SK-N-SH (cell line): ENCODE results near the gene LEMD1. TPM values are rescaled to one million over a fixed set of nuclear protein-coding genes. Genes with fewer than 3 reads are reported as not detected.
A peak's percentile ranks its signal among the peaks of the same experiment; 100 is the strongest.

Source experiments
- CTCF ChIA-PET: fragments of 300-600, 350-600 bp; formaldehyde crosslinking; extraction: SDS; loops from one replicate; lab custom pipeline; 2021; lab: Yijun Ruan, JAX
- POLR2A ChIA-PET: fragments of 350-600 bp; sonication (Branson Sonifier 250); formaldehyde crosslinking; extraction: SDS; loops from one replicate; lab custom pipeline; 2020; ENCODE audit warnings: antibody characterized with exemption, inconsistent platforms; lab: Yijun Ruan, JAX
- DNase-seq: peaks from one replicate; pipeline ENCODE4 v3.0.0; 2012
- H2AFZ ChIP-seq: fragments of 200-600 bp; sonication (generic); 2 replicates; pipeline ENCODE4 v1.8.1; 2016; ENCODE audit warnings: antibody characterized with exemption, mild to moderate bottlenecking, low read depth
- H3F3A ChIP-seq: fragments of 200-600 bp; sonication (generic); replicated peaks from 2 replicates; pipeline ENCODE3; 2016; ENCODE audit warnings: antibody characterized with exemption, mild to moderate bottlenecking; ENCODE audit not compliant: insufficient read depth
- H3K27ac ChIP-seq, 2 experiments: fragments of 200-500 bp in 1 of 2; fragments of 200-600 bp in 1 of 2; sonication (Bioruptor generic) in 1 of 2; sonication (generic), shearing (Covaris generic) in 1 of 2; 2 replicates each; pipeline versions ENCODE4 v1.5.1 to v1.6.1; 2014 to 2016; ENCODE audit warnings: low read depth in 2 of 2, inconsistent platforms in 1 of 2, low read length in 1 of 2, mild to moderate bottlenecking in 1 of 2, mixed read lengths in 1 of 2
- H3K27me3 ChIP-seq: fragments of 200-600 bp; sonication (generic), shearing (Covaris generic); 2 replicates; pipeline ENCODE4 v1.6.1; 2016; ENCODE audit warnings: mixed run types; ENCODE audit not compliant: insufficient read depth
- H3K36me3 ChIP-seq, 2 experiments: fragments of 200-500 bp in 1 of 2; fragments of 200-600 bp in 1 of 2; sonication (Bioruptor generic) in 1 of 2; sonication (generic) in 1 of 2; replicated peaks in 1 of 2; 2 replicates each; pipeline versions ENCODE3 to v1.5.1; 2014 to 2016; ENCODE audit warnings: low read length in 1 of 2, mild to moderate bottlenecking in 1 of 2; ENCODE audit not compliant: insufficient read depth in 2 of 2, control insufficient read depth in 1 of 2
- H3K4me1 ChIP-seq, 2 experiments: fragments of 200-500 bp in 1 of 2; fragments of 200-600 bp in 1 of 2; sonication (Bioruptor generic) in 1 of 2; sonication (generic), shearing (Covaris generic) in 1 of 2; 2 replicates each; pipeline versions ENCODE4 v1.5.1 to v1.6.1; 2014 to 2016; ENCODE audit warnings: low read depth in 1 of 2, low read length in 1 of 2, mixed run types in 1 of 2; ENCODE audit not compliant: insufficient read depth in 2 of 2, control insufficient read depth in 1 of 2
- H3K4me2 ChIP-seq: fragments of 200-600 bp; sonication (generic), shearing (Covaris generic); 2 replicates; pipeline ENCODE4 v1.6.1; 2017; ENCODE audit warnings: mixed run types
- H3K4me3 ChIP-seq, 2 experiments: fragments of 200-500 bp in 1 of 2; fragments of 200-600 bp in 1 of 2; sonication (Bioruptor generic) in 1 of 2; sonication (generic), shearing (Covaris generic) in 1 of 2; 2 replicates each; pipeline versions ENCODE4 v1.5.1 to v1.8.1; 2014 to 2016; ENCODE audit warnings: low read depth in 2 of 2, inconsistent platforms in 1 of 2, low read length in 1 of 2, mild to moderate bottlenecking in 1 of 2, mixed read lengths in 1 of 2, moderate library complexity in 1 of 2
- H3K79me2 ChIP-seq: fragments of 200-600 bp; sonication (generic); 2 replicates; pipeline ENCODE4 v1.8.1; 2017; ENCODE audit warnings: mild to moderate bottlenecking; ENCODE audit not compliant: insufficient read depth
- H3K9ac ChIP-seq: fragments of 200-600 bp; sonication (generic); 2 replicates; pipeline ENCODE4 v1.6.1; 2017; ENCODE audit warnings: mixed run types
- H3K9me2 ChIP-seq: fragments of 200-600 bp; sonication (generic); 2 replicates; pipeline ENCODE4 v1.6.1; 2017; ENCODE audit warnings: mixed run types
- H3K9me3 ChIP-seq: fragments of 200-600 bp; sonication (generic); 2 replicates; pipeline ENCODE4 v1.6.1; 2017; ENCODE audit warnings: mixed run types, mild to moderate bottlenecking, moderate library complexity
- H4K20me1 ChIP-seq: fragments of 200-600 bp; sonication (generic); 2 replicates; pipeline ENCODE4 v1.6.1; 2017; ENCODE audit warnings: mild to moderate bottlenecking, mixed run types; ENCODE audit not compliant: insufficient read depth
- ELF1 ChIP-seq: IDR thresholded peaks from 2 replicates; pipeline ENCODE4 v1.4.0; 2012
- FOXM1 ChIP-seq: IDR thresholded peaks from 2 replicates; pipeline ENCODE4 v1.4.0; 2012; ENCODE audit warnings: low read depth, mild to moderate bottlenecking
- POLR2AphosphoS5 ChIP-seq: IDR thresholded peaks from 2 replicates; pipeline ENCODE4 v1.6.1; 2012; ENCODE audit warnings: low read depth, low read length
- RAD21 ChIP-seq: IDR thresholded peaks from 2 replicates; pipeline ENCODE4 v1.6.1; 2012; ENCODE audit warnings: mild to moderate bottlenecking, low read length
- RFX5 ChIP-seq: IDR thresholded peaks from 2 replicates; pipeline ENCODE4 v1.6.1; 2012; ENCODE audit warnings: mild to moderate bottlenecking, improper control_type of control experiment, low read length
- RXRA ChIP-seq: IDR thresholded peaks from 2 replicates; pipeline ENCODE4 v1.4.0; 2012; ENCODE audit warnings: low read depth, mild to moderate bottlenecking, borderline replicate concordance
- SMC3 ChIP-seq: IDR thresholded peaks from 2 replicates; pipeline ENCODE4 v1.6.1; 2012; ENCODE audit warnings: low read depth, low read length, improper control_type of control experiment
- WGBS: methylation state at CpG from one replicate; pipeline ENCODE4 v1.1.6; 2017; ENCODE audit warnings: low lambda C conversion rate; 5-methylcytosine and 5-hydroxymethylcytosine counted together
- polyA plus RNA-seq, 3 experiments: library from polyadenylated mRNA; depleted of rRNA; stranded (reverse); fragments of >200 nt; gene quantifications; 2 replicates each; pipeline ENCODE4 v1.2.3, GENCODE V29; 2012
- TF ChIP-seq, protein P1 (sequence below): fragments of 150-350 bp; IDR thresholded peaks from 2 replicates; pipeline ENCODE4 v1.6.1; 2016; ENCODE audit warnings: mild to moderate bottlenecking, low read depth, low read length
- TF ChIP-seq, protein P2 (sequence below): fragments of 150-350 bp; IDR thresholded peaks from 2 replicates; pipeline ENCODE4 v1.6.1; 2017; ENCODE audit warnings: antibody characterized with exemption, low read length, low read depth, borderline replicate concordance
- TF ChIP-seq, protein P3 (sequence below): IDR thresholded peaks from 2 replicates; pipeline ENCODE4 v1.6.1; 2012; ENCODE audit warnings: mild to moderate bottlenecking, low read depth, low read length, moderate library complexity
- TF ChIP-seq, protein P4 (sequence below): IDR thresholded peaks from 2 replicates; pipeline ENCODE4 v1.4.0; 2012; ENCODE audit warnings: low read depth, borderline replicate concordance

Gene LEMD1
- polyA plus RNA-seq, 1 of the 3 experiments (the other 2 are of a cell fraction) = not detected

GRCh38 chr1:205449750-205450443 lies 28.0 kb upstream of the LEMD1 start:
- Histone ChIP-seq H4K20me1 (no peaks in the 10 kb centered on the region), H3K9me2 (no peaks in the 10 kb centered on the region), H3K4me2 (no peak overlapping the region), H3K79me2 (no peaks in the 10 kb centered on the region), H2AFZ (no peak overlapping the region), H3K9ac (no peak overlapping the region), H3K27ac (no peak overlapping the region), H3K36me3 (no peaks in the 10 kb centered on the region), H3F3A (no peaks in the 10 kb centered on the region), H3K4me3 (no peak overlapping the region), H3K27me3 (peaks cover 41% of the 10 kb centered on the region), H3K4me1 (peaks cover 0 to 6% of the 10 kb centered on the region in 2 experiments; a peak in 1 of 4 replicates), H3K9me3 (no peaks in the 10 kb centered on the region)
- ChIA-PET CTCF (interaction anchor here (0.6 to 4.3 kb wide), 4 partner anchors 36 to 96 kb away, joined by 3 to 18 read pairs (median 4); no protein-coding TSS in a partner anchor), POLR2A (no interaction called here)
- DNase-seq = peak; percentile 52
- TF ChIP-seq FOXM1 = no peak
- TF ChIP-seq, protein P1, sequence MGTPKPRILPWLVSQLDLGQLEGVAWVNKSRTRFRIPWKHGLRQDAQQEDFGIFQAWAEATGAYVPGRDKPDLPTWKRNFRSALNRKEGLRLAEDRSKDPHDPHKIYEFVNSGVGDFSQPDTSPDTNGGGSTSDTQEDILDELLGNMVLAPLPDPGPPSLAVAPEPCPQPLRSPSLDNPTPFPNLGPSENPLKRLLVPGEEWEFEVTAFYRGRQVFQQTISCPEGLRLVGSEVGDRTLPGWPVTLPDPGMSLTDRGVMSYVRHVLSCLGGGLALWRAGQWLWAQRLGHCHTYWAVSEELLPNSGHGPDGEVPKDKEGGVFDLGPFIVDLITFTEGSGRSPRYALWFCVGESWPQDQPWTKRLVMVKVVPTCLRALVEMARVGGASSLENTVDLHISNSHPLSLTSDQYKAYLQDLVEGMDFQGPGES = no peak
- TF ChIP-seq, protein P2, sequence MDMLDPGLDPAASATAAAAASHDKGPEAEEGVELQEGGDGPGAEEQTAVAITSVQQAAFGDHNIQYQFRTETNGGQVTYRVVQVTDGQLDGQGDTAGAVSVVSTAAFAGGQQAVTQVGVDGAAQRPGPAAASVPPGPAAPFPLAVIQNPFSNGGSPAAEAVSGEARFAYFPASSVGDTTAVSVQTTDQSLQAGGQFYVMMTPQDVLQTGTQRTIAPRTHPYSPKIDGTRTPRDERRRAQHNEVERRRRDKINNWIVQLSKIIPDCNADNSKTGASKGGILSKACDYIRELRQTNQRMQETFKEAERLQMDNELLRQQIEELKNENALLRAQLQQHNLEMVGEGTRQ = no peak
- no peak for TF ChIP-seq RAD21
- no peak for TF ChIP-seq POLR2AphosphoS5
- TF ChIP-seq, protein P3, sequence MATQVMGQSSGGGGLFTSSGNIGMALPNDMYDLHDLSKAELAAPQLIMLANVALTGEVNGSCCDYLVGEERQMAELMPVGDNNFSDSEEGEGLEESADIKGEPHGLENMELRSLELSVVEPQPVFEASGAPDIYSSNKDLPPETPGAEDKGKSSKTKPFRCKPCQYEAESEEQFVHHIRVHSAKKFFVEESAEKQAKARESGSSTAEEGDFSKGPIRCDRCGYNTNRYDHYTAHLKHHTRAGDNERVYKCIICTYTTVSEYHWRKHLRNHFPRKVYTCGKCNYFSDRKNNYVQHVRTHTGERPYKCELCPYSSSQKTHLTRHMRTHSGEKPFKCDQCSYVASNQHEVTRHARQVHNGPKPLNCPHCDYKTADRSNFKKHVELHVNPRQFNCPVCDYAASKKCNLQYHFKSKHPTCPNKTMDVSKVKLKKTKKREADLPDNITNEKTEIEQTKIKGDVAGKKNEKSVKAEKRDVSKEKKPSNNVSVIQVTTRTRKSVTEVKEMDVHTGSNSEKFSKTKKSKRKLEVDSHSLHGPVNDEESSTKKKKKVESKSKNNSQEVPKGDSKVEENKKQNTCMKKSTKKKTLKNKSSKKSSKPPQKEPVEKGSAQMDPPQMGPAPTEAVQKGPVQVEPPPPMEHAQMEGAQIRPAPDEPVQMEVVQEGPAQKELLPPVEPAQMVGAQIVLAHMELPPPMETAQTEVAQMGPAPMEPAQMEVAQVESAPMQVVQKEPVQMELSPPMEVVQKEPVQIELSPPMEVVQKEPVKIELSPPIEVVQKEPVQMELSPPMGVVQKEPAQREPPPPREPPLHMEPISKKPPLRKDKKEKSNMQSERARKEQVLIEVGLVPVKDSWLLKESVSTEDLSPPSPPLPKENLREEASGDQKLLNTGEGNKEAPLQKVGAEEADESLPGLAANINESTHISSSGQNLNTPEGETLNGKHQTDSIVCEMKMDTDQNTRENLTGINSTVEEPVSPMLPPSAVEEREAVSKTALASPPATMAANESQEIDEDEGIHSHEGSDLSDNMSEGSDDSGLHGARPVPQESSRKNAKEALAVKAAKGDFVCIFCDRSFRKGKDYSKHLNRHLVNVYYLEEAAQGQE = no peak
- no peak for TF ChIP-seq RXRA
- 80% methylated on average over 12 of the region's 18 CpGs for WGBS

DNA sequence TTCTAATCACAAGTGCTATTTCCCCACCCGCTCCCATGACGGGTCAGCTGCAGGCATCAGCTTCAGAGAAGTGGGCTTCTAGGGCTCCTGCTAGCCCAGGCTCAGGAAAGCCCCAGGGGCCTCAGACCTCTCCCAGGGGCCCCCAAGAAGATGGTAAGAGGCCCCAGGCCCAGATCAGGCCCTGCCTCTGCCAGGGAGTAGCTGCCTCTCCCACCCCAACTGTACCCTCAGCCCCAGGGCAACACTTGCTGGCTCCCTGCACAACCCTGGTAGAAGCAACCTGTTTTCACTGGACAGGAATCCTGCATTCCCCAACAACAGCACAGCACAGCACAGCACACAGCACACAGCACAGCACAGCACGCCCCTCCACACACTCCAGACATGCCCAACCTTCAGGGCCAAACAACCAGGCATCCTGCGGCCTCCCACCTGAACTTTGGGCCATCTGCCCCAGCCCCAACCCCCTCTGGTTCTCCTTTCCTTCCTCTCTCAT lies 27.4 kb upstream of the LEMD1 start:
- WGBS = 72% methylated on average over 3 of the region's 4 CpGs
- H3K9ac ChIP-seq = no peak overlapping the region
- POLR2A ChIA-PET = no interaction called here

More for the DNA sequence above, 27.4 kb upstream of the LEMD1 start:
- Histone ChIP-seq H3K9me3 (no peaks in the 10 kb centered on the region), H3K36me3 (no peaks in the 10 kb centered on the region), H3K27me3 (peaks cover 36% of the 10 kb centered on the region; the same call in 1 of the 2 replicates), H2AFZ (no peak overlapping the region), H4K20me1 (no peaks in the 10 kb centered on the region), H3K27ac (no peak overlapping the region), H3K79me2 (no peaks in the 10 kb centered on the region), H3K4me1 (peaks cover 0 to 6% of the 10 kb centered on the region in 2 experiments; a peak in 1 of 4 replicates), H3K9me2 (no peaks in the 10 kb centered on the region), H3F3A (no peaks in the 10 kb centered on the region), H3K4me3 (no peak overlapping the region), H3K4me2 (no peak overlapping the region)
- CTCF ChIA-PET = interaction anchor here (1.1 to 4.3 kb wide), 5 partner anchors 8 to 176 kb away, joined by 3 to 18 read pairs (median 5); no protein-coding TSS in a partner anchor
- TF ChIP-seq SMC3 (no peak), ELF1 (no peak), RFX5 (no peak)
- TF ChIP-seq, protein P4, sequence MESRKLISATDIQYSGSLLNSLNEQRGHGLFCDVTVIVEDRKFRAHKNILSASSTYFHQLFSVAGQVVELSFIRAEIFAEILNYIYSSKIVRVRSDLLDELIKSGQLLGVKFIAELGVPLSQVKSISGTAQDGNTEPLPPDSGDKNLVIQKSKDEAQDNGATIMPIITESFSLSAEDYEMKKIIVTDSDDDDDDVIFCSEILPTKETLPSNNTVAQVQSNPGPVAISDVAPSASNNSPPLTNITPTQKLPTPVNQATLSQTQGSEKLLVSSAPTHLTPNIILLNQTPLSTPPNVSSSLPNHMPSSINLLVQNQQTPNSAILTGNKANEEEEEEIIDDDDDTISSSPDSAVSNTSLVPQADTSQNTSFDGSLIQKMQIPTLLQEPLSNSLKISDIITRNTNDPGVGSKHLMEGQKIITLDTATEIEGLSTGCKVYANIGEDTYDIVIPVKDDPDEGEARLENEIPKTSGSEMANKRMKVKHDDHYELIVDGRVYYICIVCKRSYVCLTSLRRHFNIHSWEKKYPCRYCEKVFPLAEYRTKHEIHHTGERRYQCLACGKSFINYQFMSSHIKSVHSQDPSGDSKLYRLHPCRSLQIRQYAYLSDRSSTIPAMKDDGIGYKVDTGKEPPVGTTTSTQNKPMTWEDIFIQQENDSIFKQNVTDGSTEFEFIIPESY = no peak
- no peak for DNase-seq
